ENCODE measurements around the gene BSN.

BSN gene

DNA sequence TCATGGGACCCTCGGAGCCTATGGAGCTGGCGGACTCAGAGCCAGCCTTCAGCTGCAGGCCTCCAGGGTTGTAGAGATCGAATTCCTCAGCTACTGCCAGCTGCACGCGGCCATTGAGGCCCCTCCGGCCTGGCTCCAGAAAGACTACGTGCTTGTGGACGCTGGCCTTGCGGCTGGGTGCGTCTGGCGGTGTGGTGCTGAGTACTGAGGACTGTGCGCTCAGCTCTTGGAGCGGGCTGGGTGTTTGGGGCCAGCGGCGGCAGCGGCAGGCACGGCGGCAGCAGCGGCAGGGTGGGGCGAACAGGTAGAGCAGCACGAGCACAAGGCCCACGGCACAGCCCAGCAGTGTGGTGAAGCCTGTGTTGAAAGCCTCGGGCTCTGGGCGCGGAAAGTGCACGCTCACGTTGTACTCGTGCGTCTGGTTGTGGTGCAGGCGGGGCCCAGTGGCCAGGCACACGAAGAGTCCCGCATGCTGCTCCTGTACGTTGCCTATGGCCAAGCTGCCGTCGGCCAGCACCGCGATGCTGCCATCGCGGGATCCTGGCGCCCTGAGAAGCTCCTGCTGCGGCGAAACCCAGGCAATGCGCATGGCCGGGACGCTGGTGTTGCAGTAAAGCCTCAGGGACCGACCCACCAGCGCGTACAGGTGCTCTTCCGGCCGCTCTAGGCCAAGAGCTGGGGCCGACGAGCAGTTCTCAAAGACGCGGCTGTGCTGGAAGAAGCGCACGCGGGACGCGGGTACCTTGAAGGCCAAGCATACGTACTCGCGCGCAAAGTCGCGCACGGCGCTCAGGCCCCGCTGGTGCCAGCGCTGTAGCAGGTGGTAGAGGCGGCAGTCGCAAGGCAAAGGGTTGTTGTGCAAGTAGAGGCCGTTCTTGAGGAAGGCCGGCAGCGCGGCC is 163.9 kb downstream of the BSN start:
- DNase-seq: no peak

DNA sequence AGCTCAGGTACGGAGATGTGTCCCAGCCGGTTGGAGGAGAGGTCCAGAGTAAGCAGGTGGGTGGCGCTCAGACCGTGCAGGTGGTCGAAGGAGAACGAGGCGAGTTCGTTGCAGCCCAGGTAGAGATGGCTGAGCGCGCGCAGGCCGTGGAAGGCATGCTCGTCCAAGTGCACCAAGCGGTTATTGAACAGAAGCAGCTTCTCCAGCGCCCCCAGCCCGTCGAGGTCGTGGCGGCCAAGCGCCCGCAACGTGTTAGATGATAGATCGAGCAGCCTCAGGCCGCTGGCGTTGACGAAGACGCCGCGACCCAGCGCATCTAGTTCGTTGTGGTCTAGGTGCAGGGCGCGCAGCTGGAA is 164.6 kb downstream of the BSN start:
- peak in 1 of 2 donors; percentile 47 for DNase-seq

DNA sequence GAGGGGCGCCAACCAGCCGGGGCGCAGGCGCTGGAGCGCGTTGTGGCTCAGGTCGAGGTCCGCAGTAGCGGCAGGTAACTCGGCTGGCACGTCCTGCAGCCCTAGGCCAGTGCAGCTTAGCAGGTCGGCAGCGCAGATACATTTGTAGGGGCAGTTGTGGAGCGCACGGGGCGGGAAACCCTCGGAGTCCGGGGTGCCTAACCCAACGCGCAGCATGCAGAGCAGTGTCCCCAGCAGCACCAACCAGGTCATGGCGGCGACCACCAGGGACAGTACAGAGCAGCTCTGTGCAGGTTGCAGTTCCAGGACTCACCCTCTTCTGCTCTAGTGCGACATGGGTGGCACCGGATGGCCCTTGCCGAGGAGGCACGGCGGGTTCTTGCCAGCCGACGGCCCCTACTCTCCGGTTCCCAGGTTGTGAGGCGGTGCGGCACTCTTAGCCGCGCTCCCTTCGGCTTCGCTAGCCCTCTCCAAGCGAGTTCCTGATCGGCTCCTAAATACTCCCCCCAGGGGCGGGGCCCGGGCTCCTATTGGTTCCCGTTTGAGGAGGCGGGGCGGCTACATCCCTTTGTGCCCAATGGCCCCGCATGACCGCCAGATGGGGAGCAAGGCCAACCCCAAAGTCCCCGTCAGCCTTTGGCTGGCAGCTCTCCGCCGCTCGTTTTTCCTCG is 165.1 kb downstream of the BSN start, which contains the start of gene AMIGO3:
Gene AMIGO3, minus strand, starts transcription at position 471 of the 671 bp plus-strand sequence. Its CDS starts 219 bp downstream, at position 252.
- DNase-seq: peak; percentile 93 to 94
